Ovary (tissue), 9 donors: Measurements from ENCODE around the gene TRIOBP. TPM values are rescaled to one million over a fixed set of nuclear protein-coding genes. Genes with fewer than 3 reads are reported as not detected.
A peak's percentile ranks its signal among the peaks of the same experiment; 100 is the strongest.

Source experiments
- DNase-seq, 5 donors: peaks; one replicate each; pipeline ENCODE4 v3.0.0-alpha.2; 2019 to 2020
- H3K27ac ChIP-seq, 2 donors: fragments of 200-600 bp; one replicate each; pipeline versions ENCODE4 v1.5.1 to v1.8.0; 2019 to 2022
- H3K27me3 ChIP-seq: fragments of 200-600 bp; one replicate; pipeline ENCODE4 v1.8.0; 2022
- H3K36me3 ChIP-seq: fragments of 200-600 bp; sonication (generic); one replicate; pipeline ENCODE4 v1.5.1; 2019
- H3K4me1 ChIP-seq: one replicate; pipeline ENCODE4 v1.8.1; 2013; ENCODE audit warnings: mild to moderate bottlenecking, moderate library complexity; ENCODE audit not compliant: insufficient read depth
- H3K4me3 ChIP-seq: fragments of 200-600 bp; sonication (generic); one replicate; pipeline ENCODE4 v1.5.1; 2017
- H3K9me3 ChIP-seq, 2 donors: fragments of 200-600 bp in 1 of 2; sonication (generic) in 1 of 2; one replicate each; pipeline versions ENCODE4 v1.5.1 to v1.8.1; 2013 to 2019; ENCODE audit warnings: mild to moderate bottlenecking in 1 of 2, moderate library complexity in 1 of 2
- CTCF ChIP-seq, 3 donors: fragments of 450-650 bp in 2 of 3; fragments of 200-600 bp in 1 of 3; IDR thresholded peaks; one replicate each; pipeline versions ENCODE4 v1.5.1 to v1.8.0; 2016 to 2022; ENCODE audit warnings: antibody characterized with exemption in 3 of 3, mild to moderate bottlenecking in 1 of 3
- EP300 ChIP-seq: sonication (generic); formaldehyde crosslinking; IDR thresholded peaks from one replicate; pipeline ENCODE4 v1.6.1; 2017; ENCODE audit warnings: antibody characterized with exemption
- POLR2A ChIP-seq: fragments of 450-650 bp; IDR thresholded peaks from one replicate; pipeline ENCODE4 v1.6.1; 2017; ENCODE audit warnings: antibody characterized with exemption, mild to moderate bottlenecking, moderate library complexity
- whole genome bisulfite sequencing, 3 donors: extraction: QIAGEN DNeasy Blood & Tissue Kit in 1 of 3; methylation state at CpG; one replicate each; pipeline versions ENCODE4 v1.1.5 to v1.1.7; 2013 to 2017; 5-methylcytosine and 5-hydroxymethylcytosine counted together
- intact Hi-C, 4 donors: fragments of 100-400 bp; cut with DNase I; formaldehyde crosslinking; loops; one replicate each; pipeline versions ENCODE4 v1.11.0 to v1.15.1; 2022 to 2023
- polyA plus RNA-seq, 2 donors: library from polyadenylated mRNA; stranded (reverse); fragments of 200-250 nt in 1 of 2; fragments of 350-450 nt in 1 of 2; fragmentation: Illumina TruSeq in 1 of 2; extraction: RNeasy Lipid Tissue Mini Kit (QIAGEN cat#74804) in 1 of 2; gene quantifications; one replicate each; pipeline ENCODE4 v1.2.3, GENCODE V29; 2013 to 2014
- total RNA-seq, 7 donors: library from RNA; depleted of rRNA in 2 of 7; stranded (reverse); fragments of >200 nt in 2 of 7; fragmentation: NEBNext Ultra II Directional in 3 of 7; extraction: Animal tissue kit (Norgen Biotek cat#: 25700) in 3 of 7; gene quantifications; one replicate each; pipeline versions ENCODE4 v1.1.0 to v1.2.4, GENCODE V29; 2016 to 2023
- donor health status: DM: no; HTN: no; CAD: no; lungs with moderate emphysema.
- donor health status: DM: no; HTN: no; CAD: no.
- donor health status: Bipolar disorder and iron deficiency.
- donor health status: DM: yes; HTN: yes; CAD: no.
- donor health status: DM: no; HTN: no; CAD: no.
- donor health status: DM: yes; HTN: yes; CAD: no.

TRIOBP gene
- total and polyA plus RNA-seq, 9 donors: 19.5 to 175 (median 86.8) TPM

DNA sequence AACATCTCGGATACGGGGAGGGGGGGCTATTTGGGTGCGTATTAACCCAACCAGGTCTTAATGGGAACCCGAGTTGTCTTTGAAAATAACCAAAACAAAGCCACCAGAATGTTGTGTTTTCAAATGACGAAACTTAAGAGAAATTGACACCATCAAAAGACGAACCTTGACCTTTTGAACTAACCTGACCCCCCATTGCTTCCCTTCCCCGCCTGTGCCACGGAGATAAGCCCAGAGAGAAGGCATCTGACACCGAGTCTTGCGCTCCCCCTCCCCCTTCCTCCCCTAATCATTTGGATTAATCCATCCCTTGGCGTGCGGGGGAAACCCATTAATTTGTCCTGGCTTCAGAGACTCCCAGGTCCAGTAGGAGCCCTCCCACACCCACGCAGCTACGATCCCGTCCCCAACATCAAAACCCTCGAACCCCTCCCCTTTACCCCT lies 106.4 kb downstream of the TRIOBP start:
- TF ChIP-seq POLR2A: no peak
- TF ChIP-seq EP300: no peak
- TF ChIP-seq CTCF (IDR thresholded peaks at IDR 0.05): no peak
- WGBS, 3 donors: 23 to 24% (median 23%) methylated on average over 16 of the region's 16 CpGs
- Histone ChIP-seq H3K27ac (no peak overlapping the region), H3K27me3 (no peaks in the 10 kb centered on the region), H3K9me3 (no peaks in the 10 kb centered on the region), H3K4me1 (peaks cover 6% of the 10 kb centered on the region), H3K4me3 (no peak overlapping the region), H3K36me3 (no peaks in the 10 kb centered on the region)
- peak in 1 of 5 donors; percentile 38 for DNase-seq
- intact Hi-C loops: loop anchor here in 1 of 4 donors (5.0 kb wide), 1 partner anchor 141 kb away; no protein-coding TSS in a partner anchor

GRCh38 chr22:37803639-37804351 lies 106.9 kb downstream of the TRIOBP start:
- H3K4me1 ChIP-seq: peaks cover 9% of the 10 kb centered on the region
- DNase-seq: peak in 3 of 5 donors; percentile 46 to 61 (median 54)
- no peaks in the 10 kb centered on the region for H3K9me3 ChIP-seq
- WGBS, 3 donors: 43 to 61% (median 53%) methylated on average over 34 of the region's 34 CpGs
- TF ChIP-seq CTCF (IDR thresholded peaks at IDR 0.05) (no peak), POLR2A (no peak), EP300 (no peak)
- no peak overlapping the region for H3K4me3 ChIP-seq
- no peaks in the 10 kb centered on the region for H3K36me3 ChIP-seq
- intact Hi-C loops: loop anchor here in 1 of 4 donors (5.0 kb wide), 1 partner anchor 141 kb away; no protein-coding TSS in a partner anchor
- H3K27ac ChIP-seq: peak overlapping the region in 1 of 2 donors; percentile 10
- no peaks in the 10 kb centered on the region for H3K27me3 ChIP-seq

DNA sequence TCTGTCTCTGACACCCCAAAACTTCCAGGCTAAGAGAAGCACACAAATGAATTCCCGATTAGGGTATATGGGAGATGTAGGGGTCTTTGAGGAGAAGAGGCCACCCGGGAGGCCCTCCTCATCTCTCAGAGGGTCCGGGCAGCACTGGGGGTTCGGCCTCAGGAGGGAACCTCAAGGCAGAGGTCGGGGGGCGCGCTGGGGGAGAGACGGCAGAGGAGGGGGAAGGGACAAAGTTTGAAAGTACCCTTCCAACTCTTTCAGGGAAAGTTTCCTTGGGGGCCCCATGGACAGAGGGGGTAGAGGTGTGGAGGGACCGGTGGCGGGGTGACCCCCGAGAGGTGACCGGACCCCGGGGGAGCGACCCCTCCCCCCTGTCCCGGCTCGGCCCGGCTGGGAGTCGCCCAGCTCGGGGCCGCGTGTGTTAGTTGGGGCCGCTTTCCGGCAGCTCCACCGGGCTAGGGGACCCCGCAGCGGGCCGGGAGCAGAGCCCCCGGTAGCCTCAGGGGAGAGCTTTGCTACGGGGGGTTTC lies 107.6 kb downstream of the TRIOBP start:
- DNase-seq: peak in 3 of 5 donors; percentile 46 to 64 (median 61)
- intact Hi-C loops: loop anchor here in 1 of 4 donors (5.0 kb wide), 1 partner anchor 142 kb away; no protein-coding TSS in a partner anchor
- Histone ChIP-seq H3K27ac (peak overlapping the region; percentile 40 to 61), H3K36me3 (no peaks in the 10 kb centered on the region), H3K4me1 (peaks cover 9% of the 10 kb centered on the region), H3K4me3 (peak overlapping the region; percentile 71), H3K27me3 (no peaks in the 10 kb centered on the region), H3K9me3 (no peaks in the 10 kb centered on the region)
- WGBS, 3 donors: 7 to 9% (median 8%) methylated on average over 17 to 29 of the region's 29 CpGs
- no peak for TF ChIP-seq EP300
- TF ChIP-seq POLR2A: no peak
- no peak for TF ChIP-seq CTCF (IDR thresholded peaks at IDR 0.05)

DNA sequence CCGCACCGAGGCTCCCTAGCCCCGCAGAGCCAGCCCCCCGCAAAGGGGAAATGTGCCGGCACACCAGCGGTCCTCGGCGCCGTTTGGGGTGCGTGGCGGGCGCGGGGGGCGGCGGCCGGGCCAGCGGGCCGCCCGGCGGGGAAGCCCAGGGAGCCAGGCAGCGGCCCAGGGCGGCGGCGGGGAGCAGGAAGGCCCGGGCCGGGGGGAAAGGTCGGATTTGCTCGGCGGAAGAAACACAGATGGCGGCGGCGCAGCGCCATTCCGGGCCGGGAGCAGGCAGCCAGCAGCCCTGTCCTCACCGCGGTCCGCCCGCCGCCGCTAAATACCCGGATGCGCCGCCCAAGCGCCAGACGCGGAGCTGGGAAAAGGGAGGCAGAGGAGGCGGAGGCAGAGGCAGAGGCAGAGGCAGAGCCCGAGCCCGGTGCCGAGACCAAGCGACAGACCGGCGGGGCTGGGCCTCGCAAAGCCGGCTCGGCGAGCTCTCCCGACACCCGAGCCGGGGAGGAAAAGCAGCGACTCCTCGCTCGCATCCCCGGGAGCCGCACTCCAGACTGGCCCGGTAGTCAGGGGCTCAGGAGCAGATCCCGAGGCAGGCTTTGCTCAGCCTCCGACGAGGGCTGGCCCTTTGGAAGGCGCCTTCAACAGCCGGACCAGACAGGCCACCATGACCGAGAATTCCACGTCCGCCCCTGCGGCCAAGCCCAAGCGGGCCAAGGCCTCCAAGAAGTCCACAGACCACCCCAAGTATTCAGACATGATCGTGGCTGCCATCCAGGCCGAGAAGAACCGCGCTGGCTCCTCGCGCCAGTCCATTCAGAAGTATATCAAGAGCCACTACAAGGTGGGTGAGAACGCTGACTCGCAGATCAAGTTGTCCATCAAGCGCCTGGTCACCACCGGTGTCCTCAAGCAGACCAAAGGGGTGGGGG lies 108.3 kb downstream of the TRIOBP start:
- DNase-seq: peak; percentile 82 to 94 (median 91)
- H3K4me3 ChIP-seq: peak overlapping the region; percentile 71
- 3 to 5% (median 4%) methylated on average over 58 to 87 of the region's 87 CpGs for WGBS, 3 donors
- H3K27ac ChIP-seq: peak overlapping the region; percentile 40 to 61
- H3K4me1 ChIP-seq: peaks cover 9% of the 10 kb centered on the region
- H3K36me3 ChIP-seq: no peaks in the 10 kb centered on the region
- H3K9me3 ChIP-seq: no peaks in the 10 kb centered on the region
- intact Hi-C loops: loop anchor here in 1 of 4 donors (5.0 kb wide), 1 partner anchor 143 kb away; no protein-coding TSS in a partner anchor
- TF ChIP-seq EP300 (no peak), CTCF (IDR thresholded peaks at IDR 0.05) (peak in 1 of 3 donors; percentile 9), POLR2A (peak; percentile 76)
- no peaks in the 10 kb centered on the region for H3K27me3 ChIP-seq
